SU-DHL-6 (cell line): ENCODE measurements around the gene MGMT.

ENCODE experiments used
- H2AFZ ChIP-seq: fragments of 200-600 bp; sonication (generic); 2 replicates; pipeline ENCODE4 v1.6.1; 2014; ENCODE audit warnings: low read depth, mild to moderate bottlenecking, moderate library complexity, mixed read lengths, antibody characterized with exemption, low read length; ENCODE audit not compliant: severe bottlenecking
- H3F3A ChIP-seq: fragments of 200-600 bp; shearing (Covaris generic); 2 replicates; pipeline ENCODE4 v1.6.0; 2016; ENCODE audit warnings: antibody characterized with exemption, mild to moderate bottlenecking; ENCODE audit not compliant: insufficient read depth
- H3K27ac ChIP-seq: fragments of 200-600 bp; sonication (generic); 2 replicates; pipeline ENCODE4 v1.5.1; 2016; ENCODE audit warnings: low read depth, mild to moderate bottlenecking, low read length, moderate library complexity, mixed read lengths
- H3K27me3 ChIP-seq: fragments of 200-600 bp; sonication (generic), shearing (Covaris generic); 2 replicates; pipeline ENCODE4 v1.6.0; 2014; ENCODE audit warnings: mild to moderate bottlenecking, low read length
- H3K36me3 ChIP-seq: fragments of 200-600 bp; sonication (generic); 2 replicates; pipeline ENCODE4 v1.6.1; 2014; ENCODE audit warnings: mild to moderate bottlenecking, low read length, mixed read lengths
- H3K4me2 ChIP-seq: fragments of 300-600, 200-600 bp; shearing (Covaris generic), sonication (generic); 2 replicates; pipeline ENCODE4 v1.6.0; 2014; ENCODE audit warnings: low read length, low read depth, mild to moderate bottlenecking; ENCODE audit not compliant: poor library complexity, severe bottlenecking
- H3K4me3 ChIP-seq: fragments of 200-600 bp; sonication (generic); 2 replicates; pipeline ENCODE4 v1.5.1; 2014; ENCODE audit warnings: antibody characterized with exemption, low read length, mild to moderate bottlenecking, mixed read lengths; ENCODE audit not compliant: insufficient read depth, poor library complexity, severe bottlenecking
- H3K79me2 ChIP-seq: fragments of 200-600 bp; sonication (generic); 2 replicates; pipeline ENCODE4 v1.6.1; 2014; ENCODE audit warnings: mild to moderate bottlenecking, low read length, moderate library complexity; ENCODE audit not compliant: insufficient read depth
- H3K9ac ChIP-seq: fragments of 200-600 bp; sonication (generic); 2 replicates; pipeline ENCODE4 v1.7.0; 2014; ENCODE audit warnings: mild to moderate bottlenecking, low read length
- H3K9me2 ChIP-seq: fragments of 200-600 bp; sonication (generic); replicated peaks from 2 replicates; pipeline ENCODE4 v1.6.1; 2014; ENCODE audit warnings: low read length; ENCODE audit not compliant: insufficient read depth
- H3K9me3 ChIP-seq: fragments of 200-600 bp; sonication (generic); 2 replicates; pipeline ENCODE4 v1.6.1; 2014; ENCODE audit warnings: low read length, mixed read lengths; ENCODE audit not compliant: insufficient read depth
- H4K20me1 ChIP-seq: fragments of 200-600 bp; sonication (generic); 2 replicates; pipeline ENCODE4 v1.6.1; 2014; ENCODE audit warnings: low read depth, mild to moderate bottlenecking, antibody characterized with exemption, low read length, moderate library complexity, mixed read lengths
- CTCF ChIP-seq: fragments of 200-600 bp; sonication (generic); IDR thresholded peaks from one replicate; pipeline ENCODE4 v1.5.1; 2017; ENCODE audit warnings: antibody characterized with exemption, mild to moderate bottlenecking, low read length, moderate library complexity; ENCODE audit not compliant: insufficient read depth, poor library complexity, severe bottlenecking
- EZH2phosphoT487 ChIP-seq: fragments of 200-600 bp; sonication (generic), shearing (Covaris generic); conservative IDR thresholded peaks from 2 replicates; pipeline ENCODE4 v1.6.1; 2018; ENCODE audit warnings: mild to moderate bottlenecking, antibody characterized with exemption, low read length, moderate library complexity, mixed read lengths

MGMT gene

GRCh38 chr10:129675027-129675769, 208.2 kb downstream of the MGMT start:
- H3F3A ChIP-seq = no peaks in the 10 kb centered on the region
- no peaks in the 10 kb centered on the region for H3K27me3 ChIP-seq
- no peak overlapping the region for H3K4me3 ChIP-seq
- no peak overlapping the region for H2AFZ ChIP-seq
- no peaks in the 10 kb centered on the region for H3K36me3 ChIP-seq
- H3K79me2 ChIP-seq = no peaks in the 10 kb centered on the region
- H3K9me2 ChIP-seq = no peaks in the 10 kb centered on the region
- TF ChIP-seq CTCF = no peak
- no peak overlapping the region for H3K4me2 ChIP-seq
- H3K9me3 ChIP-seq = no peaks in the 10 kb centered on the region
- H4K20me1 ChIP-seq = no peaks in the 10 kb centered on the region
- no peak overlapping the region for H3K9ac ChIP-seq
- H3K27ac ChIP-seq = no peak overlapping the region

GRCh38 chr10:129676014-129676413, 209.0 kb downstream of the MGMT start:
- Histone ChIP-seq H3K27ac (no peak overlapping the region), H2AFZ (no peak overlapping the region), H3K4me2 (no peak overlapping the region), H4K20me1 (no peaks in the 10 kb centered on the region), H3K9me3 (no peaks in the 10 kb centered on the region), H3K4me3 (no peak overlapping the region), H3K27me3 (no peaks in the 10 kb centered on the region), H3K36me3 (no peaks in the 10 kb centered on the region), H3K9ac (no peak overlapping the region), H3K79me2 (no peaks in the 10 kb centered on the region), H3K9me2 (no peaks in the 10 kb centered on the region), H3F3A (no peaks in the 10 kb centered on the region)
- TF ChIP-seq EZH2phosphoT487 (no peak), CTCF (no peak)

GRCh38 chr10:129677377-129677927, 210.4 kb downstream of the MGMT start:
- no peaks in the 10 kb centered on the region for H3K9me3 ChIP-seq
- H3K9me2 ChIP-seq = no peaks in the 10 kb centered on the region
- no peaks in the 10 kb centered on the region for H3K79me2 ChIP-seq
- no peak overlapping the region for H3K27ac ChIP-seq
- H3K36me3 ChIP-seq = no peaks in the 10 kb centered on the region
- H3K9ac ChIP-seq = no peak overlapping the region
- H3F3A ChIP-seq = no peaks in the 10 kb centered on the region
- H4K20me1 ChIP-seq = no peaks in the 10 kb centered on the region
- H3K27me3 ChIP-seq = no peaks in the 10 kb centered on the region
- no peak overlapping the region for H3K4me3 ChIP-seq
- TF ChIP-seq EZH2phosphoT487 = no peak
- TF ChIP-seq CTCF = no peak
- H2AFZ ChIP-seq = no peak overlapping the region
- H3K4me2 ChIP-seq = no peak overlapping the region
